HG03095 (cell line): ENCODE data around the gene EXOC6.

Experiments used
- ATAC-seq: cut with Tn5 transposase; IDR thresholded peaks from one replicate; pipeline ENCODE4 v1.9.1; 2021; ENCODE audit warnings: moderate library complexity; ENCODE audit not compliant: unreplicated experiment

The EXOC6 gene

GRCh38 chr10:93063144-93063976, 215.0 kb downstream of the EXOC6 start:
- no peak for ATAC-seq

GRCh38 chr10:93063977-93064660, 215.8 kb downstream of the EXOC6 start:
- no peak for ATAC-seq

- ATAC-seq: no peak
Observed at GRCh38 chr10:93064874-93065660, 216.7 kb downstream of the EXOC6 start.

- no peak for ATAC-seq
Observed at GRCh38 chr10:93065675-93066543, 217.6 kb downstream of the EXOC6 start.

- ATAC-seq: no peak
Observed at GRCh38 chr10:93066544-93066913, 218.2 kb downstream of the EXOC6 start.

GRCh38 chr10:93067443-93068365, 219.4 kb downstream of the EXOC6 start:
- no peak for ATAC-seq

GRCh38 chr10:93068411-93069244, 220.3 kb downstream of the EXOC6 start:
- no peak for ATAC-seq

- ATAC-seq: no peak
Observed at GRCh38 chr10:93069245-93069561, 220.9 kb downstream of the EXOC6 start.

GRCh38 chr10:93070378-93071176, 222.3 kb downstream of the EXOC6 start:
- no peak for ATAC-seq

GRCh38 chr10:93071177-93071472, 222.8 kb downstream of the EXOC6 start:
- no peak for ATAC-seq

- no peak for ATAC-seq
Observed at GRCh38 chr10:93071674-93072224, 223.4 kb downstream of the EXOC6 start.

- ATAC-seq: no peak
Observed at GRCh38 chr10:93072225-93072712, 223.9 kb downstream of the EXOC6 start.

- no peak for ATAC-seq
Observed at GRCh38 chr10:93072713-93073538, 224.6 kb downstream of the EXOC6 start.

- ATAC-seq: no peak
Observed at GRCh38 chr10:93073539-93074146, 225.3 kb downstream of the EXOC6 start, which contains the start of gene CYP26A1. Gene CYP26A1 (plus strand): TSS chr10:93073893. CDS start chr10:93073935, 42 bp downstream.

- ATAC-seq: no peak
Observed at GRCh38 chr10:93074147-93074596, 225.9 kb downstream of the EXOC6 start.
